Tibial artery (tissue), 4 donors: ENCODE measurements around the gene ETV6.

Experiments
- DNase-seq, 2 donors: peaks; one replicate each; pipeline ENCODE4 v3.0.0-alpha.2; 2019
- H3K27ac ChIP-seq, 2 donors: fragments of 200-600 bp; sonication (generic) in 1 of 2; 1 replicate in 1 of 2; 2 replicates in 1 of 2; pipeline ENCODE4 v1.5.1; 2018 to 2019; ENCODE audit warnings: mild to moderate bottlenecking in 1 of 2
- H3K27me3 ChIP-seq, 2 donors: fragments of 200-600 bp; sonication (generic) in 1 of 2; one replicate each; pipeline versions ENCODE4 v1.5.1 to v1.6.0; 2016 to 2019
- H3K36me3 ChIP-seq, 3 donors: fragments of 200-600 bp; sonication (generic) in 2 of 3; one replicate each; pipeline ENCODE4 v1.5.1; 2016 to 2019; ENCODE audit warnings: mild to moderate bottlenecking in 2 of 3
- H3K4me1 ChIP-seq, 4 donors: fragments of 200-600 bp; sonication (generic) in 2 of 4; 1 replicate in 3 of 4; 2 replicates in 1 of 4; pipeline ENCODE4 v1.5.1; 2016 to 2019
- H3K4me3 ChIP-seq, 2 donors: fragments of 200-600 bp; sonication (generic) in 1 of 2; 1 replicate in 1 of 2; 2 replicates in 1 of 2; pipeline ENCODE4 v1.5.1; 2018 to 2019; ENCODE audit warnings: mild to moderate bottlenecking in 2 of 2
- H3K9me3 ChIP-seq, 3 donors: fragments of 200-600 bp; sonication (generic) in 1 of 3; one replicate each; pipeline ENCODE4 v1.5.1; 2016 to 2019
- CTCF ChIP-seq, 2 experiments: fragments of 200-600 bp in 1 of 2; fragments of 450-650 bp in 1 of 2; IDR thresholded peaks; one replicate each; pipeline ENCODE4 v1.5.1; 2017 to 2019; ENCODE audit warnings: antibody characterized with exemption in 2 of 2, mild to moderate bottlenecking in 1 of 2, moderate library complexity in 1 of 2
- intact Hi-C: fragments of 100-400 bp; cut with DNase I; formaldehyde crosslinking; loops from one replicate; pipeline ENCODE4 v1.15.0; 2023; ENCODE audit warnings: low total_unique reads

The ETV6 gene

GRCh38 chr12:11668611-11669010 is 19.1 kb downstream of the ETV6 start:
- no peaks in the 10 kb centered on the region for H3K27me3 ChIP-seq
- H3K36me3 ChIP-seq = no peaks in the 10 kb centered on the region
- no peak for DNase-seq
- no peaks in the 10 kb centered on the region for H3K9me3 ChIP-seq
- intact Hi-C loops = loop anchor here (5.0 kb wide), 1 partner anchor 34 kb away; no protein-coding TSS in a partner anchor
- TF ChIP-seq CTCF (IDR thresholded peaks at IDR 0.05) = no peak
- peak overlapping the region in 1 of 2 donors; percentile 12 for H3K27ac ChIP-seq
- peaks cover 6 to 93% (median 43%) of the 10 kb centered on the region in 4 donors for H3K4me1 ChIP-seq
- no peak overlapping the region for H3K4me3 ChIP-seq

DNA sequence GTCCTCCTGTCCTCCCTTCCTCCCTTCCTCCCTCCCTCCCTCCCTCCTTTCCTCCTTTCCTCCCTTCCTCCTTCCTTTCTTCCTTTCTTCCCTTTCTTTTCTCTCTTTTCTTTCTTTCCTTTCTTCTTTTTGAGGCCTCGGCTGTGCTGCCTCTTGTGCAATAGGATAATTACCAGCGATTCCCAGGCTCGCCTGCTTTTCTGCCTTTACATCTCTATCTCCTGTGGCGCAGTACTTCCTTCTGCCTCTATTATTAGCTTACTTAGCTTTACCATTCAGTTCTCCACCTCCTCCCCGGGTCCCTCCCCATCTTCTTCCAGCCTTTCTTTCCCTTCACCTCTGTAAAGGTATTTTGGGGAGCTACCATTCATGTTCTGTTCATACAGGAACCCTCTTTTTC is 19.9 kb downstream of the ETV6 start:
- intact Hi-C loops = loop anchor here (5.0 kb wide), 1 partner anchor 33 kb away; no protein-coding TSS in a partner anchor
- no peaks in the 10 kb centered on the region for H3K9me3 ChIP-seq
- H3K4me1 ChIP-seq = peaks cover 6 to 93% (median 43%) of the 10 kb centered on the region in 4 donors
- no peaks in the 10 kb centered on the region for H3K36me3 ChIP-seq
- no peak for DNase-seq
- no peak for TF ChIP-seq CTCF (IDR thresholded peaks at IDR 0.05)
- H3K27me3 ChIP-seq = no peaks in the 10 kb centered on the region
- H3K27ac ChIP-seq = no peak overlapping the region
- H3K4me3 ChIP-seq = no peak overlapping the region

- Histone ChIP-seq H3K4me1 (peaks cover 9 to 95% (median 58%) of the 10 kb centered on the region in 4 donors), H3K4me3 (peak overlapping the region in 1 of 2 donors; percentile 6), H3K36me3 (no peaks in the 10 kb centered on the region), H3K27ac (peak overlapping the region; percentile 48 to 61), H3K9me3 (no peaks in the 10 kb centered on the region), H3K27me3 (no peaks in the 10 kb centered on the region)
- intact Hi-C loops = no loop called here
- no peak for TF ChIP-seq CTCF (IDR thresholded peaks at IDR 0.05)
- no peak for DNase-seq
Measured at GRCh38 chr12:11672256-11673191, 23.1 kb downstream of the ETV6 start.

DNA sequence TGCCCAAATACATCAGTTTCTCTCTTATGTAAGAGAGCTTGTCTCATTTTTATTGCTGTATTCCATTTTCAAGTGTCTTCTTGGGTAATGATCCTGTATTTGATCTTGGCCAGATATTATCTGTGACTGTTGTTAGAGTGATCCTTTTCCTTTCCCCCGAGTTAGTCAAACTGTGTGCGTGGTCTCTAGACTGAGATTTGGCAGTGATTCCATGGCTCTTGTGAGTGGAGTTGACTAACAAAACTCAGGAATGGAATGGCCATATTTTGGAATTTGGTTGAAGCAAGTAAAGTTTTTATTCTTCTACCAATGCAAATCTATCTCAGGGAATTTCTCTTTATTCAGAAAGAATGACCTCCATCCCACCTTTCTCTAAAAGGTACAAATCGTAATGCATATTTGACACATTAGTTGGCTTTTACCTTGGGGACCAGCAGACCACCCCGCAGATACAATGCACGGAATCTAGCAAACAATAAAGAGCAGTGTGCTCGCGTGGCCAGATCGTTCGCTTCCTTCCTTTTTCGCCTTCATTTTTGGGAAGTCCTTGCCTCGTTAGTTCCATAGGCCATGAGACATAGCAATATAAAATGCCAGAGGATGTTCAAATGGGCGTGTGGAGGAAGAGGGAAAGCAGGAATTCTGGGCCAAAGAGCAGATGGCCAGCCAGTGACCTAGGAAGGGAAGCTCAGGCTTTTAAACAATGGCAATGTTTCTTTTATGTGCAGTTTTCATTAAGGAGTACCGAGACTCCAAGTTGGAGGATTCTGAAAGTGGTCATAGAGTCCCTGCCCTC is 24.4 kb downstream of the ETV6 start:
- Histone ChIP-seq H3K27ac (peak overlapping the region; percentile 48 to 61), H3K4me1 (peaks cover 9 to 100% (median 63%) of the 10 kb centered on the region in 4 donors), H3K27me3 (no peaks in the 10 kb centered on the region), H3K36me3 (no peaks in the 10 kb centered on the region), H3K9me3 (no peaks in the 10 kb centered on the region), H3K4me3 (no peak overlapping the region)
- TF ChIP-seq CTCF (IDR thresholded peaks at IDR 0.05) = no peak
- no peak for DNase-seq
- intact Hi-C loops = no loop called here

DNA sequence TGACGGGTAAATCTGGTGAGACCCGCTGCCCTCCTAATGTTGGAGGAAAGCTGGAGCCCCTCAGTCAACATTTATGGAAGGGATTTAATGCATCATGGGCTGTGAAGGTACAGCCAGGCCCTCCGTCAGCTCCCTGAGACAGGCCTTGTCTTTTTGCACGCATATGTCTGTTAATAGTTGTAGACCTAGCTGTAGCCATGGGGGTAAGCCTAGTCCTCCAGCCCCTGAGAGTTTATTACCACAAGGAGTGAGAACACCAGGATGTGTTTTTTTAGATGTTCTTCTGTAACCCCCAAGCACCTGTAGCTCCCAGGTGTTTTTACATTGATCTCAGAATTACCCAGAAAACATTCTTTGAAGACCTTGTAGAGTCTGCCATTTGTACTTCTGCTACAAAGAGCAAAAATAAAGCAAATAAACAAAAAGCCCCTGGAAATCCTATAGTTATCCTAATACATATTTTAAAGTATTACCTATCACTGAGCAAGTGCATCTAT is 25.5 kb downstream of the ETV6 start:
- no peaks in the 10 kb centered on the region for H3K9me3 ChIP-seq
- peak overlapping the region; percentile 16 to 61 for H3K27ac ChIP-seq
- no peak overlapping the region for H3K4me3 ChIP-seq
- H3K27me3 ChIP-seq = no peaks in the 10 kb centered on the region
- no peaks in the 10 kb centered on the region for H3K36me3 ChIP-seq
- H3K4me1 ChIP-seq = peaks cover 9 to 100% (median 63%) of the 10 kb centered on the region in 4 donors
- intact Hi-C loops = no loop called here
- TF ChIP-seq CTCF (IDR thresholded peaks at IDR 0.05) = no peak
- DNase-seq = no peak
